T-helper 2 cell (primary cell): Measurements from ENCODE around the gene FBXW8.
A peak's percentile ranks its signal among the peaks of the same experiment; 100 is the strongest.

Experiments
- DNase-seq, 5 experiments: peaks; one replicate each; pipeline versions ENCODE4 v3.0.0 to v3.0.0-alpha.2; 2012 to 2022

The FBXW8 gene

GRCh38 chr12:116959198-116959460 lies 48.4 kb downstream of the FBXW8 start:
- no peak for DNase-seq

DNA sequence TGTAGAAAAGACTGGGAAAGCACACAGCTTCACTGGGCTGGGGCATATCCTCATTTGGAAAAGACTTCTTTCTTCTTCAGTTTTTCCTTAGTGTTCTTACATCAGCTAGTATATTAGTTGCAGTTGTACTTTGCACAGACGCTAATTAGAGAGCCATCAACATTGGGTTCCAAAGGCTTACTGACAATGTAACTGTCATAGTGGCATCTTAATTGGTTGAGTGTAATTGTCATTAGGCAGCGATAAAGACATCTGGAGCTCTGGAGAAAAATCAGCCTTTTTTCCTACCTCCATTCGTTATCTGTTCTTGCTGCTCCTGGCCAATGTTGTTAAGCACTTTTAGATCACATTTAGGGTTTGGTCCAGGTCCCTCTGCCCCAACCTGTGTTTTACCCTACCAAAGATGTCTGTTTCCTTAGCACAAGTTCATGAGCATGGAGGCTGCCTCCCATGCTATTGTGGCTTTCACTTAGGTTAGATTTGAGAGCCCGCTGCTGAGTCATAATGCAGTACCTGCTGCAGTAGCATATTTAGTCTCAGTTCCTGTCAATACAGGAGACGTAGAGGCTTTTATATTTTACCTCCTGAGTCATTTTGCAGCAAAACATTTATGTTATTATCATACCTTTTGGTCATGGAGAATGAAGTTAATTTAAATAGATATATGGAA lies 49.2 kb downstream of the FBXW8 start:
- peak in 2 of 5 experiments; percentile 14 to 92 for DNase-seq

GRCh38 chr12:116962197-116962596 lies 51.4 kb downstream of the FBXW8 start:
- peak in 1 of 5 experiments; percentile 28 for DNase-seq

DNA sequence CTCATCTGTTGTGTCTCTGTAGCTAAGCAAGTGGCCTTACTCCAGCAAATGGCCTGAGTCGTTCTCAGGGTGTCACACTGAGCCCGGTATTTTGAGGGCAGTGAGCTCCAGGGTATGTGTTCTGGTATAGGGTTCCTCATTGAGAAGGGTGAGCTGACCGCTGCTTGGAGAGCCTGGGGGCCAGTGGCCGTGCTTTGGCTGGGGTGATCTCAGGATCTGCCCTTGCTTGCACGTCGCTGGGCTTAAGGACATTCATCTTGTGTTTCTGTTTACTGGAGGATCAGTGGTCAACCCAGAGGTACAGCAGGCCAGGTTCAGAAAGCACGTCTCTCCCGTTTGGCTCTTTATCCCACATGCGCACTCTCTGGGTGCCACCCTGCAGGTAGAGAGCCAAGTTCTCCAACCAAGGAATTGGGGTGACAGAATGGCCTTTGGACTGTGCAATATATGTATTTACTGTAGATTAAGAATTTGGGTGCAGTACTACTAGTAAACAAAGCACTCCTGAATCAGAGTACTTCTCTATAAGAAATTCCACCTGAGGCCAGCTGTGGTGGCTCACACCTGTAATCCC lies 52.1 kb downstream of the FBXW8 start:
- DNase-seq: no peak

GRCh38 chr12:116964054-116965050 lies 53.6 kb downstream of the FBXW8 start:
- no peak for DNase-seq

GRCh38 chr12:116968986-116969385 lies 58.2 kb downstream of the FBXW8 start:
- no peak for DNase-seq

DNA sequence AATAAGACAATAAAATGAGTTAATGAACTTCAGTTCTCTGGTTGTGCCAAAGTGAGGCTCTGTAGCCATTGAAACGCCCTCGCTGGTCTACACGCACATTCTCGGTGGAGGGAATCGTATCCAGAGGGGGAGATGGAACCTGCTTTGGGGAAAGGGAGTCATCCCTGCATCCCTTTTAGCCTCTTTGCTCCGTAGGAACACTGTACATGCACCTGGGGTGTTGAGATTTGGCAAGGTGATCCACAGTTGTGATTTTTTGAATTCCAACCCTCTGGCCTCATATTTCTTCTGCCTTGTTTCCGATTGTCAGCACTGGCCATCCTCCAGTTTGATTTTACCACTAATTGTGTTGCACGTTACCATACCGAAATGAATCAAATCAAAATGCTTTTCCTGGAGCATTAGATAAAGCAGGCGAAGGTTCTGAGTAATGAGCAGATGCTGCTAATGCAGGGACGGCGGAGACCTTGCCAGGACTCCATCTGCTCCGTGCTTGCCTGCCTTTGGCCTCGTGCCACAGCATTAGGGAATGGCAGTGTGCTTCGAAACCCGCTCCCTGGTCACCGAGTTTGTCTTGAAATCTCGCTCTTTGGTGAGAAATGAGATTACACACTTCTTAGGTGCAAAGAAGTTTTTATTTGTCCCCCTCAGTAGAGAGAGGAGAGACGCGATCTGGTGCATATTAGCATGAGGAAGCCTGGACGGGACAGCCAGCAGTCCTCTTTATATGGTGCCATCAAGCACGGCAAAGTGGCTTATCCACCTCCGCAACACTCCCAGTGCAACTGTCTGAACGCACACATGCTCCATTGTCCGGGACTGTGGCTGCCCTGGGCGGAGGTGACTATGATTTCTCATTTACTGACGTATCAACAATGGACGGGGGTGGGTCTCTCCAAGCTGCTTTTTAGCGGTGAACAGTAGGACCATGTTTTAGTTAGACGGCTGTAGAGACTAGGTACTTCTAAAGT lies 59.1 kb downstream of the FBXW8 start:
- DNase-seq: no peak

- no peak for DNase-seq
Measured at GRCh38 chr12:116971222-116971621, 60.5 kb downstream of the FBXW8 start.

DNA sequence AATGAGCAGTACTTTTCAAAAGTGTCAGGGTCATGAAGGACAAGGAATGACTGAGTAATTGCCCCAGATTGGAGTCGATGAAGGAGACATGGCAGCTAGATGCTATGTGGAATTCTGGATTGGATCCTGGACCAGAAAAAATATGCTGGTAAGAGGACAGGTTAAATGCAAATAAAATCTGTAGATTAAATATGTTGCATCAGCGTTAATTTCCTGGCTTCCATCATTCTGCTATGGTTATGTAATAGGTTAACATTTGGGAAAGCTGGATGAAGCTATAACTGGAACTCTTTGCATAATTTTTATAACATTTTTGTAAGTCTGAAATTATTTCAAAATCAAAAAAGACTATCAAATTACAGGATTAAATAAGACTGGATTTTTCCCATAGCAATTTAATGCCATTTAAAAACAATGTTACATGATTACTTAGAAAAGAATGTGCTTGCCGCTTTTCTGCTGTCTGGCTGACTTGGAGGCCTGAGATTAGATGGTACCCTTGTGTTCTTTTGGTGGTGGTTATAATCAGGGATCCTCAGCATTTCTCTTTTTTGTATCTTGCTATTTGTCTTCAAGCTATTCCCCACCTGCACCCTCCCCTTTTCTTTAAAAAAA lies 65.1 kb downstream of the FBXW8 start:
- DNase-seq: no peak

DNA sequence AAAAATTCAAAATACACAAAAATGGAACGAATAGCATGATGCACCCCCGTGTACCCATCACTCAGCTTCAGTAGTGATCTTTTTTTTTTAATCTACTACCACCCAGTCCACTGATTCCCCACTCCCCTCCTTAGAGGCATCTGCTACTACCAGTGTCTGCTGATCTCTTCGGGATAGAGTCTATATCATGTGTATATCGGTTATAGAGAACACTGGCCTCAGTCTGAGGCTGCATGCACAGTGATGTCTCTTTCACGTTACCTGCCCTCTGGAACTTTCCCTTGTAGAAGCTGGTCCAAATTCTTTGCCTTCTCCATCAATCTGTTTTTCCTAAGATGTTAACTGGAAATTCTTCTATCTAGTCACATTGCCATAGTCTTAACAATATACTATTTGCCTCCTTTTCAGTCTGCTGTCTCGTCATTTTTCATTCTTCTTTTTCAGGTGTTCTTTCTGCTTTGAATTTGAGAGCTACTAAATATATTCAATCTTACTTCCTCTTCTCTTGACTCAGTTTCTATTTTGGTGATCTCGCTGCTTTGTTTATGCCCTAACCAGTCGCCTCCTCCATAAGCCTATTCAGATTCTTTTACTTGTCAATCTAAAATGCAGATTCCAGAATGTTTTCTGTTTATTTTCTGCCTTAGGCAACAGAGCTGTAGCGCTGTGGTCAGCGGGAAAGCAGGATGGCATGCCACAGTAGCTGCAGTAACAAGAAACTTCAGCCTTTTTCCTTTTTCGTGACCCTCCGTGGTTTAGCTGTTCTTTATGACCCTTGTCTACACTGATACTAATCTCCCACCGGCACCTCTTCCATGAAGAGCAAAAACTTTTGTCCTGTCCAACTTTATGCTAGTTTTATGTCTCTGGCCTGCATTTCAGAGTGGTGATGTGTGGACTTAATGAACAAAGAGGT lies 67.0 kb downstream of the FBXW8 start:
- DNase-seq: no peak

- no peak for DNase-seq
Measured at GRCh38 chr12:116978791-116979508, 68.2 kb downstream of the FBXW8 start.

GRCh38 chr12:116980083-116980482 lies 69.3 kb downstream of the FBXW8 start:
- no peak for DNase-seq

DNA sequence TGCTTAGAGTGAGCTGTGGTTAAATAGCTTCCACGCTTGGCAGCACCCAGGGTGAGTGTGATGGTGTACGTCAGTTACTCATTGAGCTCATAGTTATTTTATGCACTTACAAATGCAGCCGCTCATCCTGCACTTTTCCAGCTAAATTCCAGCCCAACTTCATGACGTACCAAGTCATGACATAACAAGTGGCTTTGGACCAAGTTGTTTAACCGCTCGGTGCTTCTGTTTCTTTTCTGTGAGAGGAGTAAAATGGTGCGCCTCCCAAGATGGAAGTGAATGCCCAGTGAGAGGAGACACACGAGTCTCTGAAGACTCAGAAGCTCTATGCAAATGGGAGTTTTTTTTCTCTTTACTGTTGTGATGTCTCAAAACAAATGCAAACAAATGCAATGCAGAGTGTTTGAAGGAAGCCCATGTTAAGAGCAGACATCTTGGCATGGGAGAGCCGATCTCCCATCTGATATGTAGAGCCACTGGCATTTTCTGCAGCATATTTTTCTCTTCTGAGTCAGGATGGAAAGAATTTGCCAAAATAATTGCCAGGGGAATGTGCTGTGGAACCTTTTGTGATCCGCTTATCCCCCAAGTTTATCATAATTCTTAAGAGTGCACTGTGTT lies 72.2 kb downstream of the FBXW8 start:
- DNase-seq: no peak

DNA sequence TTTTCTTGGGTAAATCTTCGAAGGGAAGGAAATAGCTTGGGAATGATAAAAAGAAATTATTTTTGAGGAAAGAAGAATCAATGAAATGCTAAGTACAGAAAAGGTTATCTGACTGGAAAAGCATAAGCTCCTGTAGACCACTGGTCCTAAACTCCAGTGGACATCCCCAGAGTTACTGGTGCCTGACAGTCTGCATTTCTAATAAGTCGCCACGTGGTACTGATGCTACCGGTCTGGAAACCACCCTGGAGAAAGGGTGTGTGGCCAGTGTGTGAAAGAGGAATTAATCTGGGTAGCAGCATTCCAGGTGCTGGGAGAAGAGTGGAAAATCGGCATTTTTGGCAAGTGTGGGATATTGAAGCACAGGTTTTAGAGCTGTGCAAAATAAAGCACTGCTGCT lies 73.3 kb downstream of the FBXW8 start:
- no peak for DNase-seq

DNA sequence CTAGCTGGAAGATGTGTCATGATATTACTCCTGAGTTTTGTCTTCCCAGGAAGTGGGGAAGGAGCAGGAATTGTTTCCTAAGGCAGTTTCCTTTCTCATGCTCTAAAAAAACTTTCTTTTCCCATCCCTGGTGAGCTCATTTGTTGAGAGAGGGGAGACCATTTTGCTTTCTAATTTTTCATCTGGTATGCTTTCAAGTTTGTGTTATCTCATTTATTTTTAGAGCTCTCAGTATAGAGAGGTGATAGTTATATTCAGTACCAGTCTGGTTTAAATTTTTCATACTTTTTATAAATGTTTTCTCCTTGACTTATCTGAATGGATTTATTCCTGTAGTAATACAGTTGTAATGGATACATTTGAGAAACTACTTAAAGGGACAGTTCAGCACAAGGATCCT lies 79.6 kb downstream of the FBXW8 start:
- DNase-seq: no peak

GRCh38 chr12:116990971-116991966 lies 80.5 kb downstream of the FBXW8 start:
- DNase-seq: no peak

DNA sequence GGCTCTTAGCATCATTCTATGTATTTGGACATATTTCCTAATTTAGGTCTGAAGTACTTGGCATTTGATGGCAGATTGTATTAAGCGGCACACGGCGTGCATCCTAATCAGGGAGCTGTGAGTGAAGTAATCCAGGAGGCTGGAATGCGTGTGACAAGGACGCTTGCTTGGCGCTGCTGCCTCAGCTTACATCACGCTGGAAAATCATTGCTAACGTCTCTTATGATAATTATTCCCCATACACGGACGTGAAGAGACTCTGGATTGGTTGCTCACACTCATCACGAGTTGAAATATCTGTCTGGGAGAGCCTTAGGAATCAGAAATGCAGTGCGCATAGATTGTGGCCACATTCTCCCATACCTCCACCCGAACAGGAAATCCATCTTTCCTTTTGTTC lies 85.3 kb downstream of the FBXW8 start:
- DNase-seq: no peak

DNA sequence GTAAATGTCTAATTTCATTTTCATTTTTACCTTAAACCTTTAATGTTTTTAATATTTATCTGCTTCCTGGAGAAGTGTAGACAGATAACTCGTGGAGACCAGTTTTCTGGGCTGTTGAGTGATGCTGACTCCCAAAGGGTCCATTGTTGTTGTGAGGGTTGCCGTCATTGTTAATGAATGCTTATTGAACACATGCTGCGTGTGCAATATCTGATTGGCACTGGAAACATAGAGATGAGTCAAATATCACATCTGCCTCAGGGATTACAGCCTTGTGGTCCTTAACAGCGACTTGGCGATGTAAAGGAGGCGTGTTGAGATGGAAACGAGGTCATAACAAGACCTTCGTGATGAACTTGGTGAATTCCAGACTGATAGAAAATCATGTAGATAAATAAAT lies 85.9 kb downstream of the FBXW8 start:
- DNase-seq: no peak

- DNase-seq: no peak
Measured at GRCh38 chr12:116999066-116999465, 88.3 kb downstream of the FBXW8 start.
